Measurements from ENCODE around the gene MYO3B.
A peak's percentile ranks its signal among the peaks of the same experiment; 100 is the strongest.

MYO3B gene

GRCh38 chr2:170396799-170397459, 219.0 kb downstream of the MYO3B start:
- DNase-seq: no peak
- Histone ChIP-seq H3K36me3 (ENCODE audit: insufficient read depth, low read length) (no peaks in the 10 kb centered on the region), H3K9ac (ENCODE audit: low read depth, low read length) (no peak overlapping the region), H3K79me2 (ENCODE audit: insufficient read depth, low read length) (no peaks in the 10 kb centered on the region), H3K4me2 (ENCODE audit: insufficient read depth, low read length) (no peak overlapping the region), H3K27me3 (ENCODE audit: insufficient read depth, low read length, poor library complexity) (peaks cover 8% of the 10 kb centered on the region), H3K4me3 (ENCODE audit: low read depth in 1 of 2, low read length in 2 of 2) (no peak overlapping the region), H3K9me3 (ENCODE audit: insufficient read depth, low read length, severe bottlenecking) (no peaks in the 10 kb centered on the region), H3K4me1 (ENCODE audit: insufficient read depth, low read length) (no peaks in the 10 kb centered on the region), H3K27ac (ENCODE audit: low read length) (no peak overlapping the region), H4K20me1 (ENCODE audit: insufficient read depth, low read length) (no peaks in the 10 kb centered on the region), H2AFZ (ENCODE audit: low read depth, low read length) (no peak overlapping the region)
- ATAC-seq (ENCODE audit: insufficient read depth, low read depth): no peak; the same call in 2 of the 3 replicates
- no peak for TF ChIP-seq EZH2 (IDR thresholded peaks at IDR 0.05; ENCODE audit: borderline replicate concordance, low read depth, low read length, severe bottlenecking)
- peak; percentile 43 for TF ChIP-seq CTCF (IDR thresholded peaks at IDR 0.05; ENCODE audit: borderline replicate concordance, extremely low read depth, low read length, poor library complexity, severe bottlenecking)

GRCh38 chr2:170401187-170401586, 223.2 kb downstream of the MYO3B start:
- Histone ChIP-seq H3K36me3 (ENCODE audit: insufficient read depth, low read length) (no peaks in the 10 kb centered on the region), H3K9me3 (ENCODE audit: insufficient read depth, low read length, severe bottlenecking) (no peaks in the 10 kb centered on the region), H3K4me2 (ENCODE audit: insufficient read depth, low read length) (no peak overlapping the region), H3K27me3 (ENCODE audit: insufficient read depth, low read length, poor library complexity) (peaks cover 26% of the 10 kb centered on the region), H2AFZ (ENCODE audit: low read depth, low read length) (no peak overlapping the region), H3K9ac (ENCODE audit: low read depth, low read length) (no peak overlapping the region), H3K27ac (ENCODE audit: low read length) (no peak overlapping the region), H4K20me1 (ENCODE audit: insufficient read depth, low read length) (no peaks in the 10 kb centered on the region), H3K4me1 (ENCODE audit: insufficient read depth, low read length) (no peaks in the 10 kb centered on the region), H3K4me3 (ENCODE audit: low read depth in 1 of 2, low read length in 2 of 2) (no peak overlapping the region), H3K79me2 (ENCODE audit: insufficient read depth, low read length) (no peaks in the 10 kb centered on the region)
- ATAC-seq (ENCODE audit: insufficient read depth, low read depth) (no peak), DNase-seq (no peak)
- TF ChIP-seq EZH2 (IDR thresholded peaks at IDR 0.05; ENCODE audit: borderline replicate concordance, low read depth, low read length, severe bottlenecking) (no peak), CTCF (IDR thresholded peaks at IDR 0.05; ENCODE audit: borderline replicate concordance, extremely low read depth, low read length, poor library complexity, severe bottlenecking) (no peak)

- Histone ChIP-seq H3K27ac (ENCODE audit: low read length) (no peak overlapping the region), H3K9me3 (ENCODE audit: insufficient read depth, low read length, severe bottlenecking) (no peaks in the 10 kb centered on the region), H3K36me3 (ENCODE audit: insufficient read depth, low read length) (no peaks in the 10 kb centered on the region), H3K79me2 (ENCODE audit: insufficient read depth, low read length) (no peaks in the 10 kb centered on the region), H3K9ac (ENCODE audit: low read depth, low read length) (no peak overlapping the region), H3K4me2 (ENCODE audit: insufficient read depth, low read length) (no peak overlapping the region), H3K4me1 (ENCODE audit: insufficient read depth, low read length) (no peaks in the 10 kb centered on the region), H3K4me3 (ENCODE audit: low read depth in 1 of 2, low read length in 2 of 2) (no peak overlapping the region), H3K27me3 (ENCODE audit: insufficient read depth, low read length, poor library complexity) (peaks cover 39% of the 10 kb centered on the region), H4K20me1 (ENCODE audit: insufficient read depth, low read length) (no peaks in the 10 kb centered on the region), H2AFZ (ENCODE audit: low read depth, low read length) (no peak overlapping the region)
- DNase-seq (no peak), ATAC-seq (ENCODE audit: insufficient read depth, low read depth) (no peak)
- TF ChIP-seq CTCF (IDR thresholded peaks at IDR 0.05; ENCODE audit: borderline replicate concordance, extremely low read depth, low read length, poor library complexity, severe bottlenecking): no peak
- TF ChIP-seq EZH2 (IDR thresholded peaks at IDR 0.05; ENCODE audit: borderline replicate concordance, low read depth, low read length, severe bottlenecking): no peak
Measured at GRCh38 chr2:170404846-170405245, 226.9 kb downstream of the MYO3B start.

Data from DND-41 (cell line).